ENCODE measurements around the gene FSD1L.

Gene FSD1L

GRCh38 chr9:105501414-105501813 is 53.6 kb downstream of the FSD1L start:
- DNase-seq (ENCODE audit: insufficient read length, low spot score) (no peak), FAIRE-seq (no peak)
- TF ChIP-seq, protein P1, sequence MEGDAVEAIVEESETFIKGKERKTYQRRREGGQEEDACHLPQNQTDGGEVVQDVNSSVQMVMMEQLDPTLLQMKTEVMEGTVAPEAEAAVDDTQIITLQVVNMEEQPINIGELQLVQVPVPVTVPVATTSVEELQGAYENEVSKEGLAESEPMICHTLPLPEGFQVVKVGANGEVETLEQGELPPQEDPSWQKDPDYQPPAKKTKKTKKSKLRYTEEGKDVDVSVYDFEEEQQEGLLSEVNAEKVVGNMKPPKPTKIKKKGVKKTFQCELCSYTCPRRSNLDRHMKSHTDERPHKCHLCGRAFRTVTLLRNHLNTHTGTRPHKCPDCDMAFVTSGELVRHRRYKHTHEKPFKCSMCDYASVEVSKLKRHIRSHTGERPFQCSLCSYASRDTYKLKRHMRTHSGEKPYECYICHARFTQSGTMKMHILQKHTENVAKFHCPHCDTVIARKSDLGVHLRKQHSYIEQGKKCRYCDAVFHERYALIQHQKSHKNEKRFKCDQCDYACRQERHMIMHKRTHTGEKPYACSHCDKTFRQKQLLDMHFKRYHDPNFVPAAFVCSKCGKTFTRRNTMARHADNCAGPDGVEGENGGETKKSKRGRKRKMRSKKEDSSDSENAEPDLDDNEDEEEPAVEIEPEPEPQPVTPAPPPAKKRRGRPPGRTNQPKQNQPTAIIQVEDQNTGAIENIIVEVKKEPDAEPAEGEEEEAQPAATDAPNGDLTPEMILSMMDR (IDR thresholded peaks at IDR 0.05; ENCODE audit: insufficient read depth, missing control alignments), result no peak

GRCh38 chr9:105502276-105502675 is 54.4 kb downstream of the FSD1L start:
- no peak for DNase-seq (ENCODE audit: insufficient read length, low spot score)
- FAIRE-seq, result no peak
- TF ChIP-seq, protein P1 (IDR thresholded peaks at IDR 0.05; ENCODE audit: insufficient read depth, missing control alignments), result no peak

GRCh38 chr9:105503881-105504280 is 56.0 kb downstream of the FSD1L start:
- FAIRE-seq, result no peak
- no peak for DNase-seq (ENCODE audit: insufficient read length, low spot score)
- TF ChIP-seq, protein P1 (IDR thresholded peaks at IDR 0.05; ENCODE audit: insufficient read depth, missing control alignments), result no peak

DNA sequence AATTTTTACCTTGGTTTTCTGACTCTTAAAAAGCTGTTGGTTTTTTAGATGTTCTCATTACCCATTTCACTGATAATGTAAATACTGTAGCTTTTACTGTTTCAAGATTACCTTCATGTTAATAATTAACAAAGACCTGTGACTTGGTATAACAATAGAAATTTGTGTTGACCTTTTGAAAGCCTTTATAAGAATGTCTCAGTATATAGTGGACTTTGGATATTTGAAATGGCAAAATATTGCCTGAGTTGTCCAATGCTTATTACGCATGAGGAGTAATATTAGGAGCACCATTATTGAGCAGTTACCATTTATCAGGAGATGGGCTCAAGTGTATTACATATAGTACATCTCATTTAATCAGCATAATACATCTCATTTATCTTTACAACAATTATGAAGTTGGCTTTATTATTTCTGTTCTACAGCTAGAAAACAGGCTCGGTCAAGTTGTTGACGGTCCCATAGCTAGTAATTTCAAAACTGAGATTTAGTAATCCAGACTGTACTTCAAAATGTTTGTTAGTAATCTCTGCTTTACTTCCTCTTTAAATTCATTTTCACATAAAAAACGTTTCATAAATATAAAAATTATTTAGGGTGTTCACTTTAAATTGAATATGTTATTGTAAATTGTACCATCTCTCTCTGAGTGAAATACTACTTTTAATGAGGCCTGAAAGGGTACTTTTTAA is 59.4 kb downstream of the FSD1L start:
- FAIRE-seq (no peak), DNase-seq (ENCODE audit: insufficient read length, low spot score) (no peak)
- TF ChIP-seq, protein P1 (IDR thresholded peaks at IDR 0.05; ENCODE audit: insufficient read depth, missing control alignments), result no peak

- TF ChIP-seq, protein P1 (IDR thresholded peaks at IDR 0.05; ENCODE audit: insufficient read depth, missing control alignments), result no peak
- FAIRE-seq (no peak), DNase-seq (ENCODE audit: insufficient read length, low spot score) (no peak)
These were observed 60.7 kb downstream of the FSD1L start for GRCh38 chr9:105508530-105508929.

- FAIRE-seq (no peak), DNase-seq (ENCODE audit: insufficient read length, low spot score) (no peak)
- TF ChIP-seq, protein P1 (IDR thresholded peaks at IDR 0.05; ENCODE audit: insufficient read depth, missing control alignments), result no peak
These were observed 62.2 kb downstream of the FSD1L start for GRCh38 chr9:105510024-105510423.

DNA sequence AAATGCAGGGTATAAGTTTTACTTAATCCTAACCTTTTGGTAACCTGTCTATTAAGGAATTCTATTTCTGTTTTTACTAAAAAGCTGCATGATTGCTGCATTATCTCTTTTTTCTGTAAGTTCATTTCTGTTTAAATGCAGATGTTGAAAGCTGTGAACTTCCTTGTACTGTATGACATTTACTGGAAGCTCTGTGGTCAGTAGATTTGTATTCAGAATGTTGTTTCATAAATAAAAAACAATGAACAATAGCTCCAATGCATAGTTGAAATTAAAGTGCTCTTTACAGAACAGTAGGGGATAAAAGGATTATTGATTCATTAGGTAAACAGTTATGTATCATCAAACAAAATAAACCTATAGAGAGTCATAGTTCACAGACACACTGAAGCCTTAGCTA is 63.6 kb downstream of the FSD1L start:
- no peak for FAIRE-seq
- DNase-seq (ENCODE audit: insufficient read length, low spot score), result no peak
- TF ChIP-seq, protein P1 (IDR thresholded peaks at IDR 0.05; ENCODE audit: insufficient read depth, missing control alignments), result no peak

Data from D721Med (cell line).